Esophagus (tissue), 2 donors: ENCODE measurements around the gene KDM4C. TPM values are rescaled to one million over a fixed set of nuclear protein-coding genes. Genes with fewer than 3 reads are reported as not detected.

Experiments
- H3K27ac ChIP-seq, 2 donors: one replicate each; pipeline ENCODE4 v1.5.1; 2013; ENCODE audit warnings: low read depth in 2 of 2, mild to moderate bottlenecking in 2 of 2, inconsistent platforms in 1 of 2, low read length in 1 of 2, moderate library complexity in 1 of 2
- H3K27me3 ChIP-seq, 2 donors: one replicate each; pipeline ENCODE4 v1.6.1; 2013; ENCODE audit warnings: low read length in 2 of 2, control low read depth in 1 of 2, mild to moderate bottlenecking in 1 of 2; ENCODE audit not compliant: insufficient read depth in 2 of 2, control insufficient read depth in 1 of 2
- H3K36me3 ChIP-seq, 2 donors: one replicate each; pipeline ENCODE4 v1.6.1; 2013; ENCODE audit warnings: low read length in 1 of 2; ENCODE audit not compliant: control insufficient read depth in 2 of 2, insufficient read depth in 2 of 2
- H3K4me1 ChIP-seq, 2 donors: one replicate each; pipeline ENCODE4 v1.6.1; 2013; ENCODE audit warnings: low read length in 1 of 2; ENCODE audit not compliant: control insufficient read depth in 2 of 2, insufficient read depth in 2 of 2
- H3K4me3 ChIP-seq, 2 donors: one replicate each; pipeline ENCODE4 v1.5.1; 2013; ENCODE audit warnings: low read length in 2 of 2, mild to moderate bottlenecking in 2 of 2, low read depth in 1 of 2, moderate library complexity in 1 of 2
- H3K9me3 ChIP-seq, 2 donors: one replicate each; pipeline ENCODE4 v1.6.1; 2013; ENCODE audit warnings: mild to moderate bottlenecking in 2 of 2, low read depth in 1 of 2, low read length in 1 of 2, moderate library complexity in 1 of 2; ENCODE audit not compliant: control insufficient read depth in 2 of 2, insufficient read depth in 1 of 2
- WGBS, 2 donors: extraction: QIAGEN DNeasy Blood & Tissue Kit; methylation state at CpG; one replicate each; pipeline ENCODE4 v1.1.7; 2013; 5-methylcytosine and 5-hydroxymethylcytosine counted together
- polyA plus RNA-seq, 2 donors: library from polyadenylated mRNA; stranded (reverse); fragments of 200-250 nt; gene quantifications; one replicate each; pipeline ENCODE4 v1.2.3, GENCODE V29; 2013
- donor health status: healthy with polysubstance abuse.
- donor health status: Bipolar disorder and iron deficiency.

The KDM4C gene
- polyA plus RNA-seq, 2 donors: 5.9 to 8.0 TPM

GRCh38 chr9:7153566-7153965 is 395.8 kb downstream of the KDM4C start:
- no peaks in the 10 kb centered on the region for H3K9me3 ChIP-seq
- H3K4me1 ChIP-seq: no peaks in the 10 kb centered on the region
- H3K27ac ChIP-seq: no peak overlapping the region
- H3K27me3 ChIP-seq: no peaks in the 10 kb centered on the region
- 71 to 88% methylated on average over 1 of the region's 1 CpG for WGBS, 2 donors
- no peak overlapping the region for H3K4me3 ChIP-seq
- H3K36me3 ChIP-seq: peaks cover 0 to 2% of the 10 kb centered on the region in 2 donors

DNA sequence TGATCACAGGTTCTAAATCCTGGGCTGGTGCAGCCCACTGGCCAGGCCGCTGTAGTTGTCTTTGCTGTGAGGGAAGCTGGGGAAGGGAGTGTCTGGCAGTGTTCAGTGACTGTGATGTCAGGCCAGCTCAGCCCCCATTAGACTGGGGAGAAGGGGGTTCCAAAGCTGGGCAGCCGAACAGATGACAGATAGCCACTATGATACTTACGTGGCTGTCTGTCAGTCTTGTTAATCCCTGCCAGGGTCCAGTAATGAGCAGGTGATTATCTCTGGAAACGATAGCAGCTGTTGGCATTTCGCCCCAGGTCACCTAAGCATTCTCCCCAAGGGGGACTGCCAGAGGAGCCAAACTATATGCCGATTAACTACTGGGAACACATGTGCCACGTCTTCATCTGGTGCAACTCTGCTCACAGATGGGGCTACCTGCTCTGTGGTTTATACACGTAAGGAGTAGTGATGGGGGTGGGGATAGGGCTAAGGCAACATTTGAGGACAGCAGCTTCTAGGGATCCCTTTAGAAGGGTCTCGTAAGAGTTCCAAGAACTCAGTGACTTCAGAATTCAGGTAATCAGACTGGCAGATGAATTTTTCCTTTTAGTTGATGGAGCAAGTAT is 396.3 kb downstream of the KDM4C start:
- WGBS, 2 donors: 82 to 91% methylated on average over 9 of the region's 9 CpGs
- Histone ChIP-seq H3K4me3 (no peak overlapping the region), H3K27me3 (no peaks in the 10 kb centered on the region), H3K27ac (no peak overlapping the region), H3K4me1 (no peaks in the 10 kb centered on the region), H3K9me3 (no peaks in the 10 kb centered on the region), H3K36me3 (no peaks in the 10 kb centered on the region)

DNA sequence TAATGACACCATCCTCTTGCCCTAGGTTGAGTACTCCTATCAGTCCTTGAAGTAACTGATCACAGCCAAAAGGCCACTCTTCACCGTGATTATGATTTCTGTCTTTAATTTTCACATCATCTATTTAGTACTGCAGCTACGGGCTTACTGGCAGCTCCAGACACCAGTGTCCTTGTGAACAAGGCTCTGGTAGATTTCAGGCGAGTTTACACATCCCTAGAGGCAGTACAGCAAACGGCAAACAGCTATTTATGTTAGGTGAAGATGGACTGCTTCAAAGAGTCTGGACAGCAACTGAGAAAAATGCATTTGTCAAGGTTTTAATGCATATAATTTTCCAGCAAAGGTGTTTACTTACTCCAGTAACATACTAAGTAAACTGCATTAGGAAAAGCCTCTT is 396.9 kb downstream of the KDM4C start:
- Histone ChIP-seq H3K36me3 (no peaks in the 10 kb centered on the region), H3K4me1 (no peaks in the 10 kb centered on the region), H3K27me3 (no peaks in the 10 kb centered on the region), H3K27ac (no peak overlapping the region), H3K9me3 (no peaks in the 10 kb centered on the region), H3K4me3 (no peak overlapping the region)
- 86 to 87% methylated on average over 4 of the region's 4 CpGs for WGBS, 2 donors

- peaks cover 0 to 8% of the 10 kb centered on the region in 2 donors for H3K36me3 ChIP-seq
- WGBS, 2 donors: 40 to 57% methylated on average over 2 of the region's 2 CpGs
- H3K27ac ChIP-seq: no peak overlapping the region
- no peaks in the 10 kb centered on the region for H3K9me3 ChIP-seq
- no peak overlapping the region for H3K4me3 ChIP-seq
- H3K27me3 ChIP-seq: no peaks in the 10 kb centered on the region
- H3K4me1 ChIP-seq: peaks cover 0 to 2% of the 10 kb centered on the region in 2 donors
Observed at GRCh38 chr9:7161469-7161868, 403.7 kb downstream of the KDM4C start.

- no peaks in the 10 kb centered on the region for H3K9me3 ChIP-seq
- no peak overlapping the region for H3K27ac ChIP-seq
- peaks cover 0 to 8% of the 10 kb centered on the region in 2 donors for H3K36me3 ChIP-seq
- H3K4me1 ChIP-seq: peaks cover 0 to 2% of the 10 kb centered on the region in 2 donors
- H3K27me3 ChIP-seq: no peaks in the 10 kb centered on the region
- H3K4me3 ChIP-seq: no peak overlapping the region
- WGBS, 2 donors: 19 to 56% methylated on average over 1 of the region's 1 CpG
Observed at GRCh38 chr9:7163932-7164331, 406.2 kb downstream of the KDM4C start.

DNA sequence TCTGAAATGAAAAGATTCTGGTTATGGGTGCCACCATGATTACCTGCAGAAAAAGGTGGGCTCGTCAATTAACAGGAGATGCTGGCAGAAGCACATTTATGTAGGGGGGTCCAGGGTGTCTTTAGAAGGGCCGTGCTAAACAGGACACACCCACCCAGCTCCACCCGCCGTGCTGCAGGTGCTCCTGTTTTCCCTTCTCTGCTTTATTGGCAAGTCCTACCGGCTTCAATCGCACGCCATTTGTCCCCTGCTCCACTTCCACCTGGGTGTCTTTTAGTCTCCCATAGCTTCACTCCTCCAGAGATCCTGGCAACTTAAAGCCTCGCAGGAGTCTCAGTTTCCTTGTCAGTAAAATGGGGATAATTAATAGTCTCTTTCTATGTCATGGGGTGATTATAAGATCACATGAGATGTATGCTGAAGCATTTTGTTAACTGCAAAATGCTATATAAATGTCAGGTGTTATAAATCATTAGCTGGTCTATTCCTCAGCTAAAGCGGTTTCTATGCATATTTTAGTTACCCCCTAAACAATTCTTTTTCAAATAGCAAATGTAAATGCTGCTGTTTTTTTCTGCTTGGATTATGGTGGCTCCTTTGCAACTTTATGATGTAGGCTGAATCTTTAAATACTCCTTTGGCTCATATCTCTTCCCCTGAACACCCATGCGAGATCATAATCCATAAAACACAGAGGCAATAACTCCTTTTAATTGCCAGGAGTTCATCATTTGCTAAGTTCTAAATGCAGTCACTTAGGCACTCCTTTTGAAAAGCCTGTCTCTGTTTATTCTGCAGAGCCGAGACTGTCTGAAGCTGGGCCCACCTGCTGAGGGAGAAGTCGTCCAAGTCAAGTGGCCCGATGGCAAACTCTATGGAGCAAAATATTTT is 406.9 kb downstream of the KDM4C start:
- Histone ChIP-seq H3K36me3 (peaks cover 0 to 8% of the 10 kb centered on the region in 2 donors), H3K27ac (no peak overlapping the region), H3K4me3 (no peak overlapping the region), H3K9me3 (no peaks in the 10 kb centered on the region), H3K4me1 (peaks cover 0 to 2% of the 10 kb centered on the region in 2 donors), H3K27me3 (no peaks in the 10 kb centered on the region)
- 79 to 85% methylated on average over 13 of the region's 13 CpGs for WGBS, 2 donors

DNA sequence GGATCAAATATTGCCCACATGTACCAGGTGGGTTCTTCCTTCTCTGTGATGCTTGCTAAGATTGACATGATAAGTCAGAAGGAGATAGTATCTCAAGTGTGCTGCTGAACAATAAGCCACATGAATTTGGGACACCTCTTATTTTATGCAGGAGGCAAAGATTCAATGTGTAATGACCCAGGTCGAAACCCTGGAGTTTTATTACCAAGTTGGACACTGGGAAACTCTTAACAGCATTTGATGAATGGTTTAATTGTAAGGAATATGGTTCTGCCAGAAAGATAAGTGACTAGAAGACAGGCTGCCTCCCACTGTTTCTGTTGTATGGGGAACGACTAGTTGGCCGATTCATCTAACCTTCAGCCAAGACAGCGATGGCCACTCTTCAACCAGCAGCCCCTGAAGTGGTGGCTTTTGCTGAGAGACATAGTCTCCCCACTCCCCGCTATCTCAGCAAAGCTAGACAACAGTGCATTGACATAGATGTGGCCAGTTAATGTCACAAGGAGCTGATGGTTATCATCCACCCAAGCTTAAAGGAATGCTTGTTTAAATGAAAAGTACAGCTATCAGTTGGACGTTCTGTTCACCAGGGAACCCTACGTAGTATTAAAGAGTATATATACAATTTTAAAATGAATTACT is 407.7 kb downstream of the KDM4C start:
- Histone ChIP-seq H3K4me1 (peaks cover 0 to 2% of the 10 kb centered on the region in 2 donors), H3K4me3 (no peak overlapping the region), H3K36me3 (peaks cover 0 to 8% of the 10 kb centered on the region in 2 donors), H3K27ac (no peak overlapping the region), H3K9me3 (no peaks in the 10 kb centered on the region), H3K27me3 (no peaks in the 10 kb centered on the region)
- WGBS, 2 donors: 89 to 93% methylated on average over 7 of the region's 7 CpGs

DNA sequence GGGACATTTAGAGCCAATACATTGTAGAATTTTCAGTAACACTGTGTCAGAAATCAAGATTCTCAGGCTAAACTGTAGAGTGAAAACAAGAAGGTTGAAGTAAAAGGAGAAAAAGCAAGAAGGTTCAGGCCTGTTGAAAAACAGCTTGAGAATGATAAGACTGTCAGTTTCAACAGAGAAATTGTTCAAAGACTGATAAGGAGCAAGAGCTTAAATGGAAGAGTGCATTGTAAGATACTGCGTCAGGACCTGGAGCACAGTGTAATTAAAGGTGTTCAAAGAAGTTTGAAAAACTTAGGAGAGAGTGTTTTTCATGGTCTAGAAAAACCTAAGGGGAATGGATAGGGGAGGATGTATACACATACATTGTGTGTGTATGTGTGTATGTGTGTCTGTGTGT is 408.3 kb downstream of the KDM4C start:
- H3K9me3 ChIP-seq: no peaks in the 10 kb centered on the region
- 91% methylated on average over 1 of the region's 1 CpG for WGBS, 2 donors
- no peak overlapping the region for H3K4me3 ChIP-seq
- H3K4me1 ChIP-seq: peaks cover 0 to 2% of the 10 kb centered on the region in 2 donors
- H3K27ac ChIP-seq: no peak overlapping the region
- H3K27me3 ChIP-seq: no peaks in the 10 kb centered on the region
- H3K36me3 ChIP-seq: peaks cover 0 to 10% of the 10 kb centered on the region in 2 donors

GRCh38 chr9:7169717-7170389 is 412.1 kb downstream of the KDM4C start:
- no peak overlapping the region for H3K27ac ChIP-seq
- H3K36me3 ChIP-seq: peaks cover 0 to 10% of the 10 kb centered on the region in 2 donors
- WGBS, 2 donors: 69 to 76% methylated on average over 3 of the region's 3 CpGs

More at GRCh38 chr9:7169717-7170389, 412.1 kb downstream of the KDM4C start:
- H3K27me3 ChIP-seq: no peaks in the 10 kb centered on the region
- no peaks in the 10 kb centered on the region for H3K9me3 ChIP-seq
- H3K4me3 ChIP-seq: no peak overlapping the region
- no peaks in the 10 kb centered on the region for H3K4me1 ChIP-seq
